HG03064 (cell line): Measurements from ENCODE around the gene SLX9.
"Not testable (repeated sequence)": the region's sequence is repeated elsewhere in the genome, so short reads cannot be mapped to it uniquely, and the experiment has no call there.

Experiments used
- ATAC-seq: cut with Tn5 transposase; IDR thresholded peaks from one replicate; pipeline ENCODE4 v1.9.1; 2021; ENCODE audit warnings: low read depth; ENCODE audit not compliant: unreplicated experiment

Gene SLX9

DNA sequence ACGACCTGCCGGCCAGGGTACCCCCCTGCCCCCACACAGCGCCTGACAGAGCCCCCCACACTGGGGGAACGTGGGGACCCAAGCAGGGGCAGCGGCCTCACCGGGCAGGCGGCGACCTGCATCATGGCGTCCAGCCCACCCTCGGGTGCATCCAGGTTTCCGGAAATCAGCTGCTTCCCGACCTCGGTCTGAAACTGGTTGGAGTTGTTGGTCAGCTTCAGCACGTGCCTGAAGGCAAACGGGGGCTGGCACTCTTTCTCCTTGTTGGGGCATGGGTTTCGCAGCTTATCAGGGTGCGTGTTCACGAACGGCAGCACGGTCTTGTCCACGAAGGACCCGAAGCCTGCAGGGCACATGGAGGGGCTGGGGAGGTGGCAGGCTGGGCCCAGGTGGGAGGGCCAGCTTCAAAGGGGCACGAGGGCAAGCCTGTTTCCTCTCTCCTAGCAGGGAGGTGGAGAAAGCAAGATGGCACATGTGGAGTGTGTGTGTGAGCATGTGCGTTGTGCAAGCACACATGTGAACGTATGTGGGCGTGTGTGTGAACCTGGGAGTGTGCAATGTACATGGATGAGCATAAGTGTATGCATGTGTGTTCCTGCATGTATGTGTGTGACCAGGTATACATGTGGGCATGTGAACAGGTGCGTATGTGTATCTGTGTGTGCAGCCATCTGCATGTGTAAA lies 38.3 kb upstream of the SLX9 start:
- no peak for ATAC-seq

- ATAC-seq: no peak
These were observed 37.4 kb upstream of the SLX9 start for GRCh38 chr21:44902268-44903049.

DNA sequence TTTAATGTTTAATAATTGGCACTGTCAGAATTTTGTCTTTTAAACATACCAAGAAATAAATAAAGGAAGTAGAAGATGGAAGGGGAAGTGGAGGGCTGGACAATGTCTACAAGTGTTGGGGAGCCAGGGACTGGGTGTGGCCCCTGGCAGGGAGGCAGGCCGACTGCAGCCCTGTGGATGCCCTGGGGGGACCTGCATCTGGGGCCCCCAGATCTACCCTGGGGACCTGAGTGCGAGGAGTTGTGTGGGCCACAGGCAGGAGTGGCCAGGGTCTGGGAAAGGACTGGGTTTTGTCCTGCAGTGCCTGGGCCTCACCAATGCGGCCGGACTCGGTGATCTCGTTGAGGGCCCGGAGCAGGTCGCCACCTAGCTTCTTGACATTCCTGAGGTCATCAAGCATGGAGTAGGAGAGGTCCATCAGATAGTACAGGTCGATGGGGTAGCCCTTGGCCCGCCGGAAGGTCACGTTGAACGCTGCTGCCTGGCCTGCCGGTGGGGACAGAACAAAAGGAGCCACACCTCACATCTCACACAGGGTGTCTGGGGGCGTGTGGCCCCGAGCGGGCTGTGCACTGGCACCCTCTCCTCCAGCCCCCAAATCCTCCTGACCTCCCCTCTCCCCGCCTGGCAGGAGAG lies 36.7 kb upstream of the SLX9 start:
- no peak for ATAC-seq

- ATAC-seq: no peak
These were observed 36.1 kb upstream of the SLX9 start for GRCh38 chr21:44903689-44904088.

DNA sequence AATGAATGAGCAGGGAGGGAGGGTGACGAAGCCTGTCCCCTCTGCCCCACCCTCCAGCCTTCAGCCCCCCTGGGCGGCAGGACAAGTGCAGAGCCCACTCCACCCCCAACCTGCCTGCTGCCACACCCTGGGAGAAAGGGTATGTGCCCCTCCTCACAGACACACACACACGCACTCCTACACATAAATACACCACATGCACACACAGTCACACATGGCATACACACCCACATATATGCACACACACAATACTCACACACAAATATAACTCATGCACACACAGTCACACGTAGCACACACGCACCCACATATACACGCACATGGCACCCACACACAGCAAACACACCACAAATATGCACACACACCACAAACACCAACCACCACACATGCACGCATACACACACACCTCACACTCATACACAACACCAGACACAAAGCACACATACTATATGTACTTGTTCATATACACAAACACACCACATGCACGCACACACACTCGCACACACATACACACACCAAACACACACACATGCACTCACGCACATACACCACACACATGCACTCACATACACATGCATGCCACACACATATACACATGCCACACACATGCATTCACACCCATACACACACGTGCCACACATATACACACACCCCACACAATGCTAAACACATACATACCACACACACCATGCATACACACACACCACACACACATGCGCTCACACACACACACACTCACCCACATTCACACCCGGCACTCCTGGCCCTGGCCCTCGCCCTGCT lies 35.5 kb upstream of the SLX9 start:
- no peak for ATAC-seq

GRCh38 chr21:44905016-44905727 lies 34.7 kb upstream of the SLX9 start:
- ATAC-seq: no peak

DNA sequence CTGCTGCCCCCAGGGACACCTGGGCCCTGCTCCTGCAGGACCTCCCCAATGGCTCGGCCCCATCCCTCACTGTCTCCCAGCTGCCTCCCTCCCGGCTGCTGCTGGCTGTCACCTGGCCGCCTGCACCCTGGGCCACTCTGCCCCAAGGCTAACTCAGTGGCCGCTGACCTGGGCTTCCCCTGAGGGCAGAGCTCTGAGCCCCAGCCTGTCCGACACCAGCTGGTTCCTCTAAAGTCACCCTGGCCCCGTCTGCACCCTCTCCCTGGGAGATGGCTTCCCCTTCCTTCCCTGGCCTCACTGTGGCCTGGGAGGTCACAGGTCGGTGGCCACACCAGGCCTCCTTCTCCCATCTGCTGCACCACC lies 34.1 kb upstream of the SLX9 start:
- no peak for ATAC-seq

DNA sequence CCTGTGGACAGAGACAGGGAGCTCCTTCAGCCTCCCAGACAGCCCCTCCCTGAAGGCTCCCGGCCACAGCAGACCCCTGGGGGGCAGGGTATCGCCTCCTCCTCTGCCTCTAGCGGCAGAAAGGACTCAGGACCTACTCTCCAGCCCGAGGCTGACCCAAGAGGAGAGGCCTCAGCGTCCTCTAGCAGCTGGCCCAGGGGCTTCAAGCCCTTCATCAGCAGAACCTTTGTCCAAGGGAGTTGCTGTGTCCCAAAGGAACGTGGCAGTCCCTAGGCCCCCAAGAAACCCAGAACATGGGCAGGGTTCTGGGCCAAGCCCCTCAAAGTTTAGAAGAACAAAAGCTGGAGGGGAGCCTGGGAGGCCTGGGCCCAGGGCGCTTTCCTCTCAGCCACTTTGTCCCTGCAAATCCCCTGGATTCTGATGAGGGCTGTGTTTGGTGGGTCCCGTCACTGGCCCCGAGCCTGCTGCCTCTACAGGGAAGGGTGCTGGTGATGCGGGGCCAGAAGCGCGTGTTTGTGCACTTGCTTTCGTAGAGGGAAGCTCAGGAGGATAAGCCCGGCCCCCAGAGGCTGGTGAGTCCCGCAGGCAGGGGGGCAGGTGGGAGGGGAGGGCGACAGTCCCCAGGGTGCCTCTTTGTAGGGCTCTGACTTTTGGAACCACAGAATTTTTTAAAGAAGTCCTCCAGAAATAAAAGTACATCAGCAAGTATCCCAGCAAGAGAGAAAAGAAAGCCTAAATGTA lies 32.4 kb upstream of the SLX9 start:
- no peak for ATAC-seq

DNA sequence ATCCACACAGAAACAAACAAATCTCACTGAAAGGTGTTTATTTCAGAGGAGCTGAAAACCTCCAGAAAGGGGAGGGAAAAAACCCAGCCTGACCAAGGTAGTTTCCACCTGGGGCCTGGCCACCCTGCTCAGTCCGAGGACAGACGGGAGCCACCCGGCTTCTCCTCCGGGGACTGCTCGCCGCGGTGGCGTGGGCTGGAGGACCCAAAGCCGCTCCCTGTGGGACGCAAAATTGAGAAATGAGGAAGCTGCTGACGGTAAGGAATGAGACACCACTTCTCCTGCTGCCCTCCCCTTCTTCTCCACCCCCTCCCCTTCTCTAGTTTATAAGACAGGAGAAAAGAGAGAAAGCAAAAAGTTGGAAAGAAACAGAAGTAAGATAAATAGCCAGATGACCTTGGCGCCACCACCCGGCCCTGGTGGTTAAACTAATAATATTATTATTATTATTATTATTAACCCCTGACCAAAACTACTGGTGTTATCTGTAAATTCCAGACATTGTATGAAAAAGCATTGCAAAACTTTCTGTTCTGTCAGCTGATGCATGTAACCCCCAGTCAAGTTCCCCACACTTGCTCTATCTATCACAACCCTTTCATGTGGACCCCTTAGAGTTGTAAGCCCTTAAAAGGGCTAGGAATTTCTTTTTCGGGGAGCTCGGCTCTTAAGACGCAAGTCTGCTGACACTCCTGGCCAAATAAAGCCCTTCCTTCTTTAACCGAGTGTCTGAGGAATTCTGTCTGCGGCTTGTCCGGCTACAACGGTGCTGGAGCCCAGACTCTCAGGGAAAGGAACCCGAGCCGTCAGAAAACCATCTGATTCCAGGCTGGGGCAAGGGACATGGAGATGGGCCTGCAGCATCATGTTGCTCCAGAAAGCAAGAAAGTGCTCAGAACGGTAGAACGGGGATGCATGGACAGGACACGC lies 31.6 kb upstream of the SLX9 start:
- ATAC-seq: no peak

DNA sequence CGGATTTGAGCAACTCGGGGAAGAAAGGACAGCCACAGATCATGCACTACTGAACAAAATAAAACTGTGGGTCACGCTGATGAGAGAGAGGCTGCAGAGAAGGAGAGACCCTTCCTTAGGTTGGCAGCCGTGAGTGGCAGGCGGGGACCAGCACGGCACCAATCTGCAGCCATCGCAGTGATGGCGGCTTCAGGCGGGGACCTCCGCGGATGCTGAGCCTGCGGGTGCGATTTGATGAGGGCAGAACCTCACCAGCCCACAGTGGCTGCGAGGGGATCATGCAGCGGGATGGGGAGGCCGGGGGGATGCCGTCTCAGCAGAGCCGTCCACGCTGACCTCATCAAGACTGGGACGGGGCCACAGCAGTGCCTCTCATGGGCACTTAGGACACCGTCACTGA lies 30.9 kb upstream of the SLX9 start:
- ATAC-seq: no peak

DNA sequence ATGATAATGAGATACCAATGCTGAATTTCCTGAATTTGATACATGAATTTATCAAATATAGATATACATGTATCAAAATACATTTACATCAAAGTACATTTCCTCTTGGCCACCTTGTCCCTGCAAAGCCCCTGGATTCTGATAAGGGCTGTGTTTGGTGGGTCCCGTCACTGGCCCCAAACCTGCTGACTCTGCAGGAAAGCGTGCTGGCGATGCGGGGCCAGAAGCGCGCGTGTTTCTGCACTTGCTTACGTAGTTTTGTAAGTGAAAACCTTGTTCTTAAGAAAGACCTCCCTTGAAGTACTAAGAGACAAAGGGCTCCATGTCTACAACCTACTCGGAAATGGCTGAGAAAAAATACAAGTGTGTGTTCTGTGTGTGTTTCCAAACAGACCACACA lies 30.1 kb upstream of the SLX9 start:
- ATAC-seq: no peak

- ATAC-seq: no peak
These were observed 29.4 kb upstream of the SLX9 start for GRCh38 chr21:44910229-44911067.

- ATAC-seq: no peak
These were observed 28.8 kb upstream of the SLX9 start for GRCh38 chr21:44911068-44911383.

- no peak for ATAC-seq
These were observed 28.3 kb upstream of the SLX9 start for GRCh38 chr21:44911384-44912157.

DNA sequence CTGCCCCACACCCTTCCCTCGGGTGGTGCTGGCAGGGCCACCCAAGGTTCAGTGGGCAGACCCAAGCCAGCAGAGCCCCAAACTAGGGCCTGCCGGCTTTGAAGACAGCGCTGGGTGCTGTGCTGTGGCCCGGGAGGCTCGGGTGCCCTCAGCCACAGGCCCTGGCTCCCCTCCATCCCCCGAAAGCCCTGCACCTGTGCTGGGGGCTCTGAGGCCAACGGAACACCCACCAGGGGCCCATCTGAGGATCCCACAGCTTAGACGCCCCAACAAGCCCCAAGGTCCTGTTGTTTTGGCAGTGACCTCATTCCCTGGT lies 27.7 kb upstream of the SLX9 start:
- ATAC-seq: no peak

GRCh38 chr21:44912506-44913412 lies 27.1 kb upstream of the SLX9 start:
- ATAC-seq: not testable (repeated sequence)
